Measurements from ENCODE around the gene ITGA3.
A peak's percentile ranks its signal among the peaks of the same experiment; 100 is the strongest.

The ITGA3 gene

GRCh38 chr17:50088952-50089825 is 33.3 kb downstream of the ITGA3 start:
- Mint-ChIP-seq H3K27ac (no peak overlapping the region), H3K27me3 (no peaks in the 10 kb centered on the region), H3K9me3 (no peaks in the 10 kb centered on the region), H3K4me1 (peaks cover 1% of the 10 kb centered on the region), H3K4me3 (no peak overlapping the region)
- ATAC-seq (no peak), DNase-seq (no peak)

- ATAC-seq (no peak), DNase-seq (no peak)
- H3K27ac Mint-ChIP-seq, result no peak overlapping the region
- no peak overlapping the region for H3K4me3 Mint-ChIP-seq
- H3K27me3 Mint-ChIP-seq, result no peaks in the 10 kb centered on the region
- peaks cover 6% of the 10 kb centered on the region for H3K4me1 Mint-ChIP-seq
- H3K9me3 Mint-ChIP-seq, result no peaks in the 10 kb centered on the region
Measured at GRCh38 chr17:50090071-50090470, 34.2 kb downstream of the ITGA3 start.

GRCh38 chr17:50090971-50091917 is 35.3 kb downstream of the ITGA3 start:
- ATAC-seq, result no peak
- Mint-ChIP-seq H3K4me1 (peaks cover 18% of the 10 kb centered on the region), H3K9me3 (no peaks in the 10 kb centered on the region), H3K27me3 (no peaks in the 10 kb centered on the region), H3K27ac (peak overlapping the region in 1 of 2 donors; percentile 30), H3K4me3 (no peak overlapping the region)
- DNase-seq, result no peak

- H3K27me3 Mint-ChIP-seq, result no peaks in the 10 kb centered on the region
- peak overlapping the region in 1 of 2 donors; percentile 30 for H3K27ac Mint-ChIP-seq
- no peaks in the 10 kb centered on the region for H3K9me3 Mint-ChIP-seq
- DNase-seq (no peak), ATAC-seq (no peak)
- H3K4me1 Mint-ChIP-seq, result peaks cover 25% of the 10 kb centered on the region
- H3K4me3 Mint-ChIP-seq, result no peak overlapping the region
Measured at GRCh38 chr17:50091918-50092285, 36.0 kb downstream of the ITGA3 start.

GRCh38 chr17:50093246-50093645 is 37.3 kb downstream of the ITGA3 start:
- no peaks in the 10 kb centered on the region for H3K27me3 Mint-ChIP-seq
- no peak overlapping the region for H3K4me3 Mint-ChIP-seq
- H3K4me1 Mint-ChIP-seq, result peaks cover 27% of the 10 kb centered on the region
- no peak for ATAC-seq
- DNase-seq, result no peak
- H3K27ac Mint-ChIP-seq, result no peak overlapping the region
- no peaks in the 10 kb centered on the region for H3K9me3 Mint-ChIP-seq

- ATAC-seq (no peak), DNase-seq (no peak)
- H3K27ac Mint-ChIP-seq, result no peak overlapping the region
- no peaks in the 10 kb centered on the region for H3K27me3 Mint-ChIP-seq
- H3K4me3 Mint-ChIP-seq, result peak overlapping the region in 1 of 2 donors; percentile 98
- no peaks in the 10 kb centered on the region for H3K9me3 Mint-ChIP-seq
- peaks cover 27% of the 10 kb centered on the region for H3K4me1 Mint-ChIP-seq
Measured at GRCh38 chr17:50093807-50094206, 37.9 kb downstream of the ITGA3 start.

GRCh38 chr17:50094243-50094752 is 38.4 kb downstream of the ITGA3 start:
- H3K9me3 Mint-ChIP-seq, result no peaks in the 10 kb centered on the region
- ATAC-seq (peak; percentile 53), DNase-seq (peak; percentile 88)
- H3K27ac Mint-ChIP-seq, result peak overlapping the region; percentile 92 to 93
- H3K4me3 Mint-ChIP-seq, result peak overlapping the region; percentile 90 to 98
- H3K27me3 Mint-ChIP-seq, result no peaks in the 10 kb centered on the region
- H3K4me1 Mint-ChIP-seq, result peaks cover 27% of the 10 kb centered on the region

GRCh38 chr17:50094753-50095619 is 39.1 kb downstream of the ITGA3 start, which contains the start of gene PDK2:
Gene PDK2, plus strand, starts transcription at chr17:50095351. Its CDS starts 85 bp downstream, at chr17:50095436.
- no peaks in the 10 kb centered on the region for H3K9me3 Mint-ChIP-seq
- H3K27me3 Mint-ChIP-seq, result no peaks in the 10 kb centered on the region
- peaks cover 33% of the 10 kb centered on the region for H3K4me1 Mint-ChIP-seq

GRCh38 chr17:50095626-50096037 is 39.7 kb downstream of the ITGA3 start:
- DNase-seq (no peak), ATAC-seq (no peak)
- peak overlapping the region; percentile 90 to 98 for H3K4me3 Mint-ChIP-seq
- H3K9me3 Mint-ChIP-seq, result no peaks in the 10 kb centered on the region
- H3K4me1 Mint-ChIP-seq, result peaks cover 34% of the 10 kb centered on the region
- peak overlapping the region; percentile 92 to 93 for H3K27ac Mint-ChIP-seq
- H3K27me3 Mint-ChIP-seq, result no peaks in the 10 kb centered on the region

More at GRCh38 chr17:50094753-50095619, 39.1 kb downstream of the ITGA3 start, which contains the start of gene PDK2:
- peak; percentile 97 to 98 for DNase-seq
- Mint-ChIP-seq H3K4me3 (peak within 1 kb of the TSS; percentile 90 to 98), H3K27ac (peak within 1 kb of the TSS; percentile 92 to 93)
- peak; percentile 97 for ATAC-seq

- Mint-ChIP-seq H3K4me1 (peaks cover 34% of the 10 kb centered on the region), H3K9me3 (no peaks in the 10 kb centered on the region), H3K27ac (peak overlapping the region in 1 of 2 donors; percentile 93), H3K27me3 (no peaks in the 10 kb centered on the region), H3K4me3 (peak overlapping the region; percentile 90 to 98)
- ATAC-seq (no peak), DNase-seq (no peak)
Measured at GRCh38 chr17:50096092-50096491, 40.2 kb downstream of the ITGA3 start.

GRCh38 chr17:50096758-50097157 is 40.8 kb downstream of the ITGA3 start:
- H3K4me1 Mint-ChIP-seq, result peaks cover 34% of the 10 kb centered on the region
- H3K4me3 Mint-ChIP-seq, result no peak overlapping the region
- H3K9me3 Mint-ChIP-seq, result no peaks in the 10 kb centered on the region
- DNase-seq (no peak), ATAC-seq (no peak)
- no peaks in the 10 kb centered on the region for H3K27me3 Mint-ChIP-seq
- H3K27ac Mint-ChIP-seq, result no peak overlapping the region

GRCh38 chr17:50097455-50097854 is 41.5 kb downstream of the ITGA3 start:
- ATAC-seq (no peak), DNase-seq (no peak)
- H3K9me3 Mint-ChIP-seq, result no peaks in the 10 kb centered on the region
- no peaks in the 10 kb centered on the region for H3K27me3 Mint-ChIP-seq
- H3K27ac Mint-ChIP-seq, result no peak overlapping the region
- H3K4me1 Mint-ChIP-seq, result peaks cover 34% of the 10 kb centered on the region
- no peak overlapping the region for H3K4me3 Mint-ChIP-seq

GRCh38 chr17:50097926-50098325 is 42.0 kb downstream of the ITGA3 start:
- Mint-ChIP-seq H3K4me3 (no peak overlapping the region), H3K27me3 (no peaks in the 10 kb centered on the region), H3K27ac (peak overlapping the region in 1 of 2 donors; percentile 31), H3K4me1 (peaks cover 34% of the 10 kb centered on the region), H3K9me3 (no peaks in the 10 kb centered on the region)
- DNase-seq (no peak), ATAC-seq (no peak)

GRCh38 chr17:50098583-50098982 is 42.7 kb downstream of the ITGA3 start:
- DNase-seq (no peak), ATAC-seq (no peak)
- Mint-ChIP-seq H3K4me3 (no peak overlapping the region), H3K4me1 (peaks cover 34% of the 10 kb centered on the region), H3K9me3 (no peaks in the 10 kb centered on the region), H3K27ac (no peak overlapping the region), H3K27me3 (no peaks in the 10 kb centered on the region)

GRCh38 chr17:50099003-50099402 is 43.1 kb downstream of the ITGA3 start:
- Mint-ChIP-seq H3K9me3 (no peaks in the 10 kb centered on the region), H3K4me3 (no peak overlapping the region), H3K4me1 (peaks cover 34% of the 10 kb centered on the region), H3K27me3 (no peaks in the 10 kb centered on the region), H3K27ac (no peak overlapping the region)
- no peak for DNase-seq
- no peak for ATAC-seq

All from stimulated activated naive CD8-positive, alpha-beta T cell treated with anti-CD3 and anti-CD28 coated beads, Interleukin-15, amount 100 ng/mL, for 72 hours (primary cell).